GM12874 (cell line): Measurements from ENCODE around the gene GRID2IP.

ENCODE experiments used
- TF ChIP-seq, protein P1 (sequence below): IDR thresholded peaks from 2 replicates; pipeline ENCODE4 v1.5.1; 2011; ENCODE audit warnings: low read depth, mild to moderate bottlenecking, control low read depth, low read length, moderate library complexity; ENCODE audit not compliant: insufficient read depth

The GRID2IP gene

DNA sequence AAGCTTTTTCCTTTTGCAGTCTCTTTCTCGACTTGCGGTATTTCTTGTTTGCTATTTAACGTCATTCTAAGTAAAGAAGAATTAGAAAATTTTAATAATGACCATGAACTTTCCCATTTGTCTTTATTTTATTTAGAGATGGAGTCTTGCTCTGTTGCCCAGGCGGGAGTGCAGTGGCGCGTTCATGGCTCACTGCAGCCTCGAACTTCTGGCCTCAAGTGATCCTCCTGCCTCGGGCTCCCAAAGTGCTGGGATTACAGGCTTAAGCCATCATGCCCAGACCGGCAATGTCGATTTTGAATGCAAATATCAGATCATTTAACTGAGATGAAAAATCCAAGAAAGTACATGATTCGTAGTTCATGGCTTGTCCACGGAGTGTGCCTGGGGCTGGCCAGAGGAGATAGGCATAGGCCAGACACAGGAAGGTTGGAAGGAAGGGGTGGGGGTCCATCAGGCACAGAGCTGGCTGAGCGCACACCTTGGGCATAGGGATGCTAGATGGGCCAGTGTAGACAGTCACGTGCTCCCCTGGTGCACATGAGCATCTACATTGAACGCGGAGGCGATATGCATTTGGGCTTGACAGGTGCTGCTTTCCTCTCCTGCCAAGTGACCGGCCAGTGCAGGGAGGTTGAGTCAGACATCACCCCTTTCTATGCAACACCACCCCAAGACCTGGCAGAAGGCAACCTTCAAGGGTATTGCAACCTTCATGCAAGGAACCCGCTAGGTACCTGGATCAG is 64.7 kb downstream of the GRID2IP start:
- TF ChIP-seq, protein P1, sequence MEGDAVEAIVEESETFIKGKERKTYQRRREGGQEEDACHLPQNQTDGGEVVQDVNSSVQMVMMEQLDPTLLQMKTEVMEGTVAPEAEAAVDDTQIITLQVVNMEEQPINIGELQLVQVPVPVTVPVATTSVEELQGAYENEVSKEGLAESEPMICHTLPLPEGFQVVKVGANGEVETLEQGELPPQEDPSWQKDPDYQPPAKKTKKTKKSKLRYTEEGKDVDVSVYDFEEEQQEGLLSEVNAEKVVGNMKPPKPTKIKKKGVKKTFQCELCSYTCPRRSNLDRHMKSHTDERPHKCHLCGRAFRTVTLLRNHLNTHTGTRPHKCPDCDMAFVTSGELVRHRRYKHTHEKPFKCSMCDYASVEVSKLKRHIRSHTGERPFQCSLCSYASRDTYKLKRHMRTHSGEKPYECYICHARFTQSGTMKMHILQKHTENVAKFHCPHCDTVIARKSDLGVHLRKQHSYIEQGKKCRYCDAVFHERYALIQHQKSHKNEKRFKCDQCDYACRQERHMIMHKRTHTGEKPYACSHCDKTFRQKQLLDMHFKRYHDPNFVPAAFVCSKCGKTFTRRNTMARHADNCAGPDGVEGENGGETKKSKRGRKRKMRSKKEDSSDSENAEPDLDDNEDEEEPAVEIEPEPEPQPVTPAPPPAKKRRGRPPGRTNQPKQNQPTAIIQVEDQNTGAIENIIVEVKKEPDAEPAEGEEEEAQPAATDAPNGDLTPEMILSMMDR = no peak

DNA sequence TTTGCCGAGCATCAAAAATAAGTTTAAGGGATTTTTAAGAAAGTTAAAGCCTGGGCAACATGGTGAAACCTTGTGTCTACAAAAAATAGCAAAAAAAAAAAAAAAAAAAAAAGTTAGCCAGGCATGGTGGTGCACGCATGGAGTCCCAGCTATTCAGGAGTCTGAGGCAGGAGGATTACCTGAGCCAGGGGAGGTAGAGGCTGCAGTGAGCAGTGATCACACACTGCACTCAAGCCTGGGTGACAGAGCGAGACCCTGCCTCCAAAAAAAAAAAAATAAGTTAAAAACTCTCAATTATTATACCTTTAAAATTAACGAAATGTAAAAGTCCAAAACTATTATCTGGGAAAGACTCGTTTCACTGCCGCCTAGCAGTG is 68.5 kb downstream of the GRID2IP start:
- TF ChIP-seq, protein P1 = no peak

DNA sequence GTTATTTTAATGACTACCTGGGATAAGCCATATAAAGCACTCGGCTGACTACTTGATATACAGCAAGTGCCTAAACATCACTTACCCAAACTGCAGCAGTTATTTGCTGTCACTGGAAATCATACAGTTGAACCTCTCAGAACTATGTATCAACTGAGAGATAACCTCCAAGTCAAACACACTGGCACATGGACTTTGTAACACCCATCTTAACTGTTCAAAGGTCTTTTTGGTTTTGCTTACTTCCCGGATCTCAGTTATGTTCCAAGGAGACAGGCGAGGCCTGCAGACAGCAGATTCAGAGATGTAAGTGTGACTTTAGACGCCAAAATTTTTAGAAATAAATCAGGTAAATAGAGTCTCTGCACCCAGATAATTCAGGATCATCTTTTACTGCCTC is 69.0 kb downstream of the GRID2IP start:
- TF ChIP-seq, protein P1 = no peak

DNA sequence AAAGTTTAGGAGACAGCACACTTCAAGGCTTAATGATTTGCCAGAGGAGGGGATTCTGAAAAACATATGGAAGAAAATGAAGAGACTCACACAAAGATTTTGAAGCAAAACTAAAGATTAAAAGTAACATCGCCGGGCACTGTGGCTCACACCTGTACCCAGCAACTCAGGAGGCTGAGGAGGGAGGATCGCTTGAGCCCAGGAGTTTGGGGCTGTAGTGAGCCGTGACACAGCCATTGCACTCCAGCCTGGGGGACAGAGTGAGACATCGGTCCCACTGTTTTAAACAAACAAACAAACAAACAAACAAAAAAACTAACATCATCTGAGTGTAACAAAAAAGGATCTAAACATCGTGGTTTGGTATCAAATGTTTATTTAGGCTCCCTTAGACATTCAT is 69.8 kb downstream of the GRID2IP start:
- TF ChIP-seq, protein P1 = no peak

DNA sequence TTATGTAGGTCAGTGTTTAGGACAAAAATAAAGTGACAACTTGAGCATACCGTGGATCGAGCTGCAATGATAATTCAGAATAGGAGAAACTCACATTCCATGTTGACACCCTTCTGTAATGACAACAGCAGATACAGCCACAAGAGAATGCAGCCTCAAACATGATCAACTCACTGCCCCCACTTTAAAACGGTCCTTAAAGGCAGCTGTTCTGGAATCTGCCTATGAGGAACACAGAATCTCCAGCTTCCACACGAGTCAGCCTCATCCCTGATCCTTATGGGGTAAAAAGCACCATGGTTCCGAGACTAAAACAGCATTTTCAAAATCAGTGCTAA is 71.0 kb downstream of the GRID2IP start:
- TF ChIP-seq, protein P1 = no peak

DNA sequence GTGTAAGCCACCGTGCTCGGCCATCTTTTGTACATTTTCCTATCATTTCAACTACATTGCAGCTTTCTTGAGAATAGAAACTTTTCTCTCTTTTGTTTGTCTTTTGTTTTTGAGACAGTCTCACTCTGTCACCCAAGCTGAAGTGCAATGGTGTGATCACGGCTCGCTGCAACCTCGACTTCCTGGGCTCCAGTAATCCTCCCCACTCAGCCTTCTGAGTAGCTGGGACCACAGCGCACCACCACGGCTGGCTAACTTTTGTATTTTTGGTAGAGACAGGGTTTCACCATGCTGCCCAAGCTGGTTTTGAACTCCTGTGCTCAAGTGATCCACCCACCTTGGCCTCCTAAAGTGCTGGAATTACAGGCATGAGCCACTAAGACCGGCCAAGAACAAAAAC is 72.2 kb downstream of the GRID2IP start:
- TF ChIP-seq, protein P1 = no peak

DNA sequence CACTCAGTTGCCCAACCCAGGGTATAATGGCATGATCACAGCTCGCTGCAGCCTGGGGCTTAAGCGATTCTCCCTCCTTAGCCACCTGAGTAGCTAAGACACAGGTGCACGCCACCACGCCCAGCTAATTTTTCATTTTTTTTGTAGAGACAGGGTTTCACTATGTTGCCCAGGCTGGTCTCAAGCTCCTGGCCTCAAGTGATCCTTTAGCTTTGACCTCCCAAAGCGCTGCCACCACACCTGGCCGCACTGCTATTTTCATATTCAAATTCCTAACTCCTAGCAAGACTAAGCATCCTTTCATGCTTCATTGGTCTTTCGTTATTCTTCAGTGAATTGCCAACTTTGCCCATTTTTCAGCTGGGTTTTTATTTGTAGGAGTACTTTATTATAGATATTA is 73.1 kb downstream of the GRID2IP start:
- TF ChIP-seq, protein P1 = no peak
